Endodermal cell (in vitro differentiated cells): ENCODE results near the gene DYNC1LI2. TPM values are rescaled to one million over a fixed set of nuclear protein-coding genes. Genes with fewer than 3 reads are reported as not detected.

ENCODE experiments used
- DNase-seq: peaks from one replicate; pipeline ENCODE4 v3.0.0-alpha.2; 2017
- H3K27ac ChIP-seq: 2 replicates; pipeline ENCODE4 v1.5.1; 2013; ENCODE audit warnings: mild to moderate bottlenecking, low read depth, low read length, moderate library complexity
- H3K27me3 ChIP-seq: 2 replicates; pipeline ENCODE4 v1.6.1; 2013; ENCODE audit warnings: mild to moderate bottlenecking, low read length, moderate library complexity; ENCODE audit not compliant: insufficient read depth, control insufficient read depth, poor library complexity, severe bottlenecking
- H3K36me3 ChIP-seq: 2 replicates; pipeline ENCODE4 v1.7.0; 2013; ENCODE audit warnings: mild to moderate bottlenecking, low read length, moderate library complexity; ENCODE audit not compliant: control insufficient read depth, insufficient read depth
- H3K4me1 ChIP-seq: one replicate; pipeline ENCODE4 v1.7.0; 2013; ENCODE audit warnings: low read length; ENCODE audit not compliant: control insufficient read depth, insufficient read depth
- H3K4me3 ChIP-seq: 2 replicates; pipeline ENCODE4 v1.5.1; 2013; ENCODE audit warnings: mild to moderate bottlenecking, low read length, moderate library complexity
- H3K9ac ChIP-seq: 2 replicates; pipeline ENCODE4 v1.6.1; 2013; ENCODE audit warnings: mild to moderate bottlenecking, low read length, moderate library complexity; ENCODE audit not compliant: poor library complexity, severe bottlenecking; ENCODE audit errors: extremely low read depth
- H3K9me3 ChIP-seq: 2 replicates; pipeline ENCODE4 v1.6.1; 2013; ENCODE audit warnings: mild to moderate bottlenecking, low read length, moderate library complexity; ENCODE audit not compliant: control insufficient read depth
- H3K27ac Mint-ChIP-seq: 2 replicates; pipeline ENCODE4 v1.8.0; 2020; ENCODE audit warnings: mixed read lengths
- H3K27me3 Mint-ChIP-seq: 2 replicates; pipeline ENCODE4 v1.8.0; 2021; ENCODE audit warnings: mild to moderate bottlenecking, mixed read lengths; ENCODE audit not compliant: insufficient read depth
- H3K36me3 Mint-ChIP-seq: 2 replicates; pipeline ENCODE4 v1.8.0; 2020; ENCODE audit warnings: low read depth, mixed read lengths
- H3K4me1 Mint-ChIP-seq: 2 replicates; pipeline ENCODE4 v1.8.0; 2020; ENCODE audit warnings: mixed read lengths
- H3K4me3 Mint-ChIP-seq: 2 replicates; pipeline ENCODE4 v1.8.0; 2020; ENCODE audit warnings: mild to moderate bottlenecking, moderate library complexity, mixed read lengths
- H3K9me3 Mint-ChIP-seq: 2 replicates; pipeline ENCODE4 v1.8.0; 2020; ENCODE audit warnings: mild to moderate bottlenecking, mixed read lengths
- CTCF ChIP-seq: fragments of 200-600 bp; sonication (generic); conservative IDR thresholded peaks from 2 replicates; pipeline ENCODE4 v1.5.0; 2021; ENCODE audit warnings: antibody characterized with exemption, mild to moderate bottlenecking
- WGBS, 2 experiments: methylation state at CpG; one replicate each; pipeline versions ENCODE4 v1.1.5 to v1.1.7; 2013; ENCODE audit warnings: missing lambda C conversion rate in 2 of 2, mixed read lengths in 1 of 2; ENCODE audit not compliant: insufficient coverage in 1 of 2, insufficient read length in 1 of 2; 5-methylcytosine and 5-hydroxymethylcytosine counted together
- total RNA-seq, 2 donors: library from RNA; stranded (reverse); fragmentation: NEBNext Ultra II Directional in 1 of 2; extraction: Animal tissue kit (Norgen Biotek cat#: 25700) in 1 of 2; gene quantifications; 2 replicates in 1 of 2; 3 replicates in 1 of 2; pipeline ENCODE4 v1.2.1, GENCODE V29; 2021

Gene DYNC1LI2
- total RNA-seq, 2 donors from 2014 or later, result 89.5 to 95.9 TPM

- H3K36me3 Mint-ChIP-seq, result peaks cover 9% of the 10 kb centered on the region
- Histone ChIP-seq H3K4me3 (no peak overlapping the region), H3K9me3 (no peaks in the 10 kb centered on the region), H3K9ac (no peak overlapping the region), H3K27me3 (no peaks in the 10 kb centered on the region), H3K36me3 (peaks cover 10% of the 10 kb centered on the region), H3K4me1 (peaks cover 10% of the 10 kb centered on the region), H3K27ac (no peak overlapping the region)
- H3K4me1 Mint-ChIP-seq, result peaks cover 31% of the 10 kb centered on the region
- no peaks in the 10 kb centered on the region for H3K9me3 Mint-ChIP-seq
- DNase-seq, result no peak
- no peak for TF ChIP-seq CTCF
- H3K27me3 Mint-ChIP-seq, result peaks cover 3% of the 10 kb centered on the region
- no peak overlapping the region for H3K4me3 Mint-ChIP-seq
- H3K27ac Mint-ChIP-seq, result no peak overlapping the region
- WGBS, 2 experiments, result 93 to 100% methylated on average over 3 to 4 of the region's 4 CpGs
These were observed 58.3 kb downstream of the DYNC1LI2 start for GRCh38 chr16:66693149-66693548.

- peaks cover 10% of the 10 kb centered on the region for H3K36me3 ChIP-seq
- Mint-ChIP-seq H3K4me1 (peaks cover 29% of the 10 kb centered on the region), H3K9me3 (no peaks in the 10 kb centered on the region), H3K27ac (no peak overlapping the region), H3K27me3 (peaks cover 2% of the 10 kb centered on the region), H3K4me3 (no peak overlapping the region), H3K36me3 (peaks cover 9% of the 10 kb centered on the region)
- H3K27me3 ChIP-seq, result no peaks in the 10 kb centered on the region
- no peak for TF ChIP-seq CTCF
- H3K9me3 ChIP-seq, result no peaks in the 10 kb centered on the region
- DNase-seq, result no peak
- H3K4me1 ChIP-seq, result peaks cover 10% of the 10 kb centered on the region
- no peak overlapping the region for H3K9ac ChIP-seq
- no peak overlapping the region for H3K27ac ChIP-seq
- no peak overlapping the region for H3K4me3 ChIP-seq
- 86 to 92% methylated on average over 6 of the region's 6 CpGs for WGBS, 2 experiments
These were observed 59.1 kb downstream of the DYNC1LI2 start for GRCh38 chr16:66692341-66692740.

- Histone ChIP-seq H3K4me1 (peaks cover 10% of the 10 kb centered on the region), H3K36me3 (peaks cover 10% of the 10 kb centered on the region), H3K4me3 (no peak overlapping the region), H3K9me3 (no peaks in the 10 kb centered on the region), H3K27ac (no peak overlapping the region), H3K9ac (no peak overlapping the region), H3K27me3 (no peaks in the 10 kb centered on the region)
- Mint-ChIP-seq H3K36me3 (peaks cover 9% of the 10 kb centered on the region), H3K9me3 (no peaks in the 10 kb centered on the region), H3K4me3 (no peak overlapping the region), H3K27me3 (peaks cover 1% of the 10 kb centered on the region), H3K27ac (no peak overlapping the region), H3K4me1 (peaks cover 28% of the 10 kb centered on the region)
- no peak for TF ChIP-seq CTCF
- WGBS, 2 experiments, result 92 to 96% methylated on average over 3 to 6 of the region's 6 CpGs
- DNase-seq, result no peak
These were observed 60.2 kb downstream of the DYNC1LI2 start for GRCh38 chr16:66691234-66691633.
